Measurements from ENCODE around the gene SPATS1. TPM values are rescaled to one million over a fixed set of nuclear protein-coding genes. Genes with fewer than 3 reads are reported as not detected.
"Not testable (repeated sequence)": the region's sequence is repeated elsewhere in the genome, so short reads cannot be mapped to it uniquely, and the experiment has no call there.

SPATS1 gene
- total RNA-seq, 1 donor from 2014 or later = not detected

DNA sequence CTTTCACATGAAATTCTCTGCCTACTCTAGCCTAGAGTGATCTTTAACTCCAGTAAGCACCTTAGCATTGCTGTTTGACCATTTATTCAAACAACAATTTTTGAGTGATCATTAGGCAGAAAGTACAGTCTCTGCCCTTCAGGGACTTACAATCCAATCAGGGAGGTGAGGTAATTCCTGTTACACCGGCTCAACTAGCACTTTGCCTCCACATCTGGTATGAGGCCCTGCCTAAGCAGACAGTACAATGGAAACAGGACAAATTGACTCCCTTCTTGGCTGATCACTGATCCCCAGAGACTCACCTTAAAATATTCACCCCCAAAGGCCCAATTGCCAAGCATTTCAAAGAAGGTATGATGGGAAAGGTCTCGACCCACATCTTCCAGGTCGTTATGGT is 30.7 kb upstream of the SPATS1 start:
- H3K9ac ChIP-seq = no peak overlapping the region
- TF ChIP-seq, protein P1, sequence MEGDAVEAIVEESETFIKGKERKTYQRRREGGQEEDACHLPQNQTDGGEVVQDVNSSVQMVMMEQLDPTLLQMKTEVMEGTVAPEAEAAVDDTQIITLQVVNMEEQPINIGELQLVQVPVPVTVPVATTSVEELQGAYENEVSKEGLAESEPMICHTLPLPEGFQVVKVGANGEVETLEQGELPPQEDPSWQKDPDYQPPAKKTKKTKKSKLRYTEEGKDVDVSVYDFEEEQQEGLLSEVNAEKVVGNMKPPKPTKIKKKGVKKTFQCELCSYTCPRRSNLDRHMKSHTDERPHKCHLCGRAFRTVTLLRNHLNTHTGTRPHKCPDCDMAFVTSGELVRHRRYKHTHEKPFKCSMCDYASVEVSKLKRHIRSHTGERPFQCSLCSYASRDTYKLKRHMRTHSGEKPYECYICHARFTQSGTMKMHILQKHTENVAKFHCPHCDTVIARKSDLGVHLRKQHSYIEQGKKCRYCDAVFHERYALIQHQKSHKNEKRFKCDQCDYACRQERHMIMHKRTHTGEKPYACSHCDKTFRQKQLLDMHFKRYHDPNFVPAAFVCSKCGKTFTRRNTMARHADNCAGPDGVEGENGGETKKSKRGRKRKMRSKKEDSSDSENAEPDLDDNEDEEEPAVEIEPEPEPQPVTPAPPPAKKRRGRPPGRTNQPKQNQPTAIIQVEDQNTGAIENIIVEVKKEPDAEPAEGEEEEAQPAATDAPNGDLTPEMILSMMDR (IDR thresholded peaks at IDR 0.05) = no peak
- TF ChIP-seq EZH2 (IDR thresholded peaks at IDR 0.05) (no peak), EZH2phosphoT487 (IDR thresholded peaks at IDR 0.05) (no peak)

DNA sequence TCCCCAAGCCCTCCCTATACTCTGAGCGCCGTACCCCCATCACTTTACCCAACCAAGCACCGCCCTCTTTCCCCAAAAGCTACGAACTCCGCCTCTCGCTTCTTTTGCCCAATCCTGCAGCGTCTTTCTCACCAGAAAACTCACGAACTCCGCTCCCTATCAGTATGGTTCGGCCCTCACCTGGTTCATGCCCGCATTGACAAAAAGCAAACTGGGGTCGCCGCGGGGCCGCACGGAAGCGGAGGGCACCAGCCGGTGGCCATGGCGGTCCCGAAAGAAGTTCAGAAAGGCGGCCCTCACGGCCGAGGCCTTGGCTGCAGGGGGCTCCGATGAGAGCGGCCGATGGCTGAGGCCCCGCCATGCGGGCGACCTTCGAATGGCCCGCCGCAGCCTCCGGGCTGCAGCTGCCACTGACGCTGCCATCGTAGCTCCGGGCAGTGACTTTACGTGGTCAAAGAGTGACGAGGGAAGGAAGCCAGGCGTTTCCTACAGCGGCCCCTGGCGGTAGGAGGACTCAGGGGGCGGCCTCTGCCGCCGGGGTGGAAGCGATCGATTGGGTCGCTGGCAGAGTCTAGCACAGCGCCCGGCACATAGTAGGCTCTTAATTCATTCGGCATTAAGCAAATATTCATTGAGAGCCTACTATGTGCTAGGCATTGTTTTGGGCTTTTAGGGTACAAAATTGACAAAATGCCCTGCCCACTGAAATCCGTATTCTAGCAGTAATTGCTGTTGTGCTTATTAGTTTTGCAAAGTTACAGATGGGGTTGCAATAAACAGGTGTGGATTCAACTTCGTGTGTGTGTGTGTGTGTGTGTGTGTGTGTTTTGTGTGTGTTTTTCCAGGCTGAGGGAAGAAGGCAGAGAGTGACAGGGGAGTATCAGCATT is 29.3 kb upstream of the SPATS1 start, which contains the start of gene AARS2:
Gene AARS2, minus strand, starts transcription at position 447 of the 888 bp plus-strand sequence. Its CDS starts 24 bp downstream, at position 423.
- Histone ChIP-seq H3K79me2 (ENCODE audit: low read depth) (peaks cover 18% of the 10 kb centered on the region), H3K27ac (no peak within 1 kb of the TSS), H3K9me3 (ENCODE audit: low read depth) (no peaks in the 10 kb centered on the region), H3K4me1 (peaks cover 3% of the 10 kb centered on the region), H3F3A (ENCODE audit: low read depth) (peaks cover 3% of the 10 kb centered on the region), H3K36me3 (no peaks in the 10 kb centered on the region), H3K4me2 (peak within 1 kb of the TSS; percentile 81), H4K20me1 (ENCODE audit: low read depth) (no peaks in the 10 kb centered on the region), H3K4me3 (peak within 1 kb of the TSS; percentile 82), H2AFZ (replicated peaks) (peak within 1 kb of the TSS; percentile 64), H3K9ac (peak within 1 kb of the TSS; percentile 74), H3K27me3 (no peaks in the 10 kb centered on the region)
- peak; percentile 93 for DNase-seq (ENCODE audit: low spot score)
- TF ChIP-seq, protein P1 (IDR thresholded peaks at IDR 0.05) = peak; percentile 96
- peak; percentile 51 for TF ChIP-seq EZH2 (IDR thresholded peaks at IDR 0.05)
- no peak for TF ChIP-seq EZH2phosphoT487 (IDR thresholded peaks at IDR 0.05)
- H3K4me1 Mint-ChIP-seq = peaks cover 15% of the 10 kb centered on the region
- H3K4me3 Mint-ChIP-seq = peak within 1 kb of the TSS; percentile 99
- peak within 1 kb of the TSS; percentile 94 for H3K27ac Mint-ChIP-seq
- H3K9me3 Mint-ChIP-seq = no peaks in the 10 kb centered on the region
- H3K36me3 Mint-ChIP-seq = peaks cover 10% of the 10 kb centered on the region
- no peaks in the 10 kb centered on the region for H3K27me3 Mint-ChIP-seq (ENCODE audit: insufficient read depth, low read depth)

More for the DNA sequence above, 30.7 kb upstream of the SPATS1 start:
- Histone ChIP-seq H3K27ac (no peak overlapping the region), H3K79me2 (ENCODE audit: low read depth) (peaks cover 18% of the 10 kb centered on the region), H3K27me3 (no peaks in the 10 kb centered on the region), H3K36me3 (no peaks in the 10 kb centered on the region), H2AFZ (replicated peaks) (no peak overlapping the region), H3K4me3 (peak overlapping the region; percentile 82), H3F3A (ENCODE audit: low read depth) (peaks cover 3% of the 10 kb centered on the region), H3K4me2 (peak overlapping the region; percentile 81), H4K20me1 (ENCODE audit: low read depth) (no peaks in the 10 kb centered on the region), H3K9me3 (ENCODE audit: low read depth) (no peaks in the 10 kb centered on the region), H3K4me1 (peaks cover 3% of the 10 kb centered on the region)
- H3K4me3 Mint-ChIP-seq = peak overlapping the region; percentile 99
- H3K4me1 Mint-ChIP-seq = peaks cover 12% of the 10 kb centered on the region
- peak overlapping the region; percentile 39 for H3K27ac Mint-ChIP-seq
- DNase-seq (ENCODE audit: low spot score) = no peak
- no peaks in the 10 kb centered on the region for H3K27me3 Mint-ChIP-seq (ENCODE audit: insufficient read depth, low read depth)
- peaks cover 18% of the 10 kb centered on the region for H3K36me3 Mint-ChIP-seq
- H3K9me3 Mint-ChIP-seq = no peaks in the 10 kb centered on the region

DNA sequence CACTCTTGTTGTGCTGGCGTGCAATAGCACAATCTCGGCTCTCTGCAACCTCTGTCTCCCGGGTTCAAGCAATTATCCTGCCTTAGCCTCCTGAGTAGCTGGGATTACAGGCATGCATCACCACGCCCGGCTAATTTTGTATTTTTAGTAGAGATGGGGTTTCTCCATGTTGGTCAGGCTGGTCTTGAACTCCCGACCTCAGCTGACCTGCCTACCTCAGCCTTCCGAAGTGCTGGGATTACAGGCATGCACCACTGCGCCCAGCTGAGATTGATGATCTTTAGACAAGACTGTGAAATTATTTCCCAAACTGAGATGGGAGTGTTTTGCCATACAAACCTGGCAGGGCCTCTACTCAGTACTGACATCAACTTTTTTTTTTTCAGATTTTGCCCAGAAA is 27.8 kb upstream of the SPATS1 start:
- not testable (repeated sequence) for H3K27me3 ChIP-seq; H3K4me3 Mint-ChIP-seq; H4K20me1 ChIP-seq (ENCODE audit: low read depth); H3K4me3 ChIP-seq; H3F3A ChIP-seq (ENCODE audit: low read depth); H3K9me3 Mint-ChIP-seq; H3K27me3 Mint-ChIP-seq (ENCODE audit: insufficient read depth, low read depth); H3K4me2 ChIP-seq; H3K27ac ChIP-seq; H3K36me3 ChIP-seq; H3K27ac Mint-ChIP-seq; DNase-seq (ENCODE audit: low spot score); H3K4me1 ChIP-seq; H3K36me3 Mint-ChIP-seq; H2AFZ ChIP-seq (replicated peaks); H3K9me3 ChIP-seq (ENCODE audit: low read depth); H3K9ac ChIP-seq
- peaks cover 18% of the 10 kb centered on the region for H3K79me2 ChIP-seq (ENCODE audit: low read depth)
- H3K4me1 Mint-ChIP-seq = peaks cover 15% of the 10 kb centered on the region

DNA sequence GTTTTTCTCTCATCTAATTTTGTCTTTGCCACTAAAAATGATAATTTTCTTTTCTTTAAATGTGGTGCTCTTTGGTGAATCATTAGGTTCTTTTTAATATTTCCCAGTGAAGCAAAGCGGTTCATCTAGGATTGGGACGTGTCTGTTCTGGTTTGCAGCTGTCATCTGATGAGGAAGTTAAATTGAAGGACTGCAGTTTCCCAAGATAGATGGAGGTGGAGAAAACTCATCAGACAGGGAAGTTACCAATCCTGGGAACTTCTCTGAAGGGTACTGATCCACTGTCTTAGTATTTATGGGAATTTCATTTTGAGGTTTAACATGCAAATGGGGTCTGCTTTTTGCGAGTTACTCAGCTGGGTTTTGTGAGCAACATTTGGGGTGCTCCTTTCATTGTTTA is 26.9 kb upstream of the SPATS1 start:
- no peaks in the 10 kb centered on the region for H3K36me3 ChIP-seq
- H3K27ac ChIP-seq = no peak overlapping the region
- no peaks in the 10 kb centered on the region for H3K9me3 ChIP-seq (ENCODE audit: low read depth)
- no peaks in the 10 kb centered on the region for H3K27me3 ChIP-seq
- H3K79me2 ChIP-seq (ENCODE audit: low read depth) = peaks cover 18% of the 10 kb centered on the region
- H3K4me1 ChIP-seq = peaks cover 3% of the 10 kb centered on the region
- H3F3A ChIP-seq (ENCODE audit: low read depth) = peaks cover 3% of the 10 kb centered on the region
- Mint-ChIP-seq H3K4me1 (peaks cover 15% of the 10 kb centered on the region), H3K9me3 (no peaks in the 10 kb centered on the region), H3K36me3 (peaks cover 3% of the 10 kb centered on the region), H3K27ac (no peak overlapping the region), H3K27me3 (ENCODE audit: insufficient read depth, low read depth) (no peaks in the 10 kb centered on the region), H3K4me3 (no peak overlapping the region)
- no peak for DNase-seq (ENCODE audit: low spot score)
- H4K20me1 ChIP-seq (ENCODE audit: low read depth) = no peaks in the 10 kb centered on the region
- no peak overlapping the region for H3K9ac ChIP-seq
- TF ChIP-seq EZH2 (IDR thresholded peaks at IDR 0.05) (no peak), EZH2phosphoT487 (IDR thresholded peaks at IDR 0.05) (no peak)
- TF ChIP-seq, protein P1 (IDR thresholded peaks at IDR 0.05) = no peak
- no peak overlapping the region for H2AFZ ChIP-seq (replicated peaks)
- no peak overlapping the region for H3K4me2 ChIP-seq
- H3K4me3 ChIP-seq = no peak overlapping the region

Data from neural progenitor cell (in vitro differentiated cells).